ENCODE measurements around the gene PCDHGC3. TPM values are rescaled to one million over a fixed set of nuclear protein-coding genes. Genes with fewer than 3 reads are reported as not detected.

PCDHGC3 gene
- total RNA-seq, 1 experiment from 2014 or later, result 17.3 TPM

GRCh38 chr5:141508440-141508797, 32.7 kb downstream of the PCDHGC3 start:
- BruUV-seq (replicated peaks), result no TSS peak
- Mint-ChIP-seq H3K36me3 (ENCODE audit: insufficient read depth, unreplicated experiment) (peaks cover 22% of the 10 kb centered on the region), H3K9me3 (ENCODE audit: unreplicated experiment) (no peaks in the 10 kb centered on the region), H3K27ac (ENCODE audit: low read depth, unreplicated experiment) (peak overlapping the region; percentile 88), H3K4me1 (ENCODE audit: insufficient read depth, unreplicated experiment) (peaks cover 34% of the 10 kb centered on the region), H3K27me3 (ENCODE audit: insufficient read depth, unreplicated experiment) (no peaks in the 10 kb centered on the region), H3K4me3 (ENCODE audit: unreplicated experiment) (peak overlapping the region; percentile 71)
- intact Hi-C loops (cut with micrococcal nuclease), result no loop called here
- ChIA-PET POLR2A (interaction anchor here (0.6 to 3.5 kb wide), 9 partner anchors 13 to 52 kb away, joined by 3 to 25 read pairs (median 3); partner anchors contain the start of genes PCDHGC3, PCDHGC4 and PCDHGC5), CTCF (interaction anchor here (0.7 to 11.5 kb wide), 13 partner anchors 16 to 188 kb away, joined by 3 to 191 read pairs (median 3); partner anchors contain the start of genes PCDHGA10, PCDHGB7, PCDHGC5 and TAF7)
- no peak for DNase-seq (ENCODE audit: unreplicated experiment)
- TF ChIP-seq, protein P1, sequence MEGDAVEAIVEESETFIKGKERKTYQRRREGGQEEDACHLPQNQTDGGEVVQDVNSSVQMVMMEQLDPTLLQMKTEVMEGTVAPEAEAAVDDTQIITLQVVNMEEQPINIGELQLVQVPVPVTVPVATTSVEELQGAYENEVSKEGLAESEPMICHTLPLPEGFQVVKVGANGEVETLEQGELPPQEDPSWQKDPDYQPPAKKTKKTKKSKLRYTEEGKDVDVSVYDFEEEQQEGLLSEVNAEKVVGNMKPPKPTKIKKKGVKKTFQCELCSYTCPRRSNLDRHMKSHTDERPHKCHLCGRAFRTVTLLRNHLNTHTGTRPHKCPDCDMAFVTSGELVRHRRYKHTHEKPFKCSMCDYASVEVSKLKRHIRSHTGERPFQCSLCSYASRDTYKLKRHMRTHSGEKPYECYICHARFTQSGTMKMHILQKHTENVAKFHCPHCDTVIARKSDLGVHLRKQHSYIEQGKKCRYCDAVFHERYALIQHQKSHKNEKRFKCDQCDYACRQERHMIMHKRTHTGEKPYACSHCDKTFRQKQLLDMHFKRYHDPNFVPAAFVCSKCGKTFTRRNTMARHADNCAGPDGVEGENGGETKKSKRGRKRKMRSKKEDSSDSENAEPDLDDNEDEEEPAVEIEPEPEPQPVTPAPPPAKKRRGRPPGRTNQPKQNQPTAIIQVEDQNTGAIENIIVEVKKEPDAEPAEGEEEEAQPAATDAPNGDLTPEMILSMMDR (IDR thresholded peaks at IDR 0.05; ENCODE audit: unreplicated experiment), result no peak

GRCh38 chr5:141508798-141509611, 33.2 kb downstream of the PCDHGC3 start:
- Mint-ChIP-seq H3K4me1 (ENCODE audit: insufficient read depth, unreplicated experiment) (peaks cover 40% of the 10 kb centered on the region), H3K4me3 (ENCODE audit: unreplicated experiment) (peak overlapping the region; percentile 71)
- TF ChIP-seq, protein P1 (IDR thresholded peaks at IDR 0.05; ENCODE audit: unreplicated experiment), result no peak

GRCh38 chr5:141510160-141510559, 34.4 kb downstream of the PCDHGC3 start:
- Mint-ChIP-seq H3K27me3 (ENCODE audit: insufficient read depth, unreplicated experiment) (no peaks in the 10 kb centered on the region), H3K4me3 (ENCODE audit: unreplicated experiment) (no peak overlapping the region), H3K4me1 (ENCODE audit: insufficient read depth, unreplicated experiment) (peaks cover 52% of the 10 kb centered on the region), H3K9me3 (ENCODE audit: unreplicated experiment) (no peaks in the 10 kb centered on the region), H3K27ac (ENCODE audit: low read depth, unreplicated experiment) (peak overlapping the region; percentile 88), H3K36me3 (ENCODE audit: insufficient read depth, unreplicated experiment) (peaks cover 39% of the 10 kb centered on the region)
- POLR2A ChIA-PET, result interaction anchor here (1.7 to 3.5 kb wide), 3 partner anchors 11 to 34 kb away, joined by 7 to 25 read pairs (median 11); partner anchors contain the start of genes PCDHGC3 and PCDHGC5
- TF ChIP-seq, protein P1 (IDR thresholded peaks at IDR 0.05; ENCODE audit: unreplicated experiment), result no peak
- CTCF ChIA-PET, result interaction anchor here (0.6 to 11.5 kb wide), 11 partner anchors 12 to 287 kb away, joined by 3 to 191 read pairs (median 6); partner anchors contain the start of genes PCDHB14, PCDHGA7, PCDHGC3 and PCDHGC4
- no TSS peak for BruUV-seq (replicated peaks)
- intact Hi-C loops (cut with micrococcal nuclease), result no loop called here
- DNase-seq (ENCODE audit: unreplicated experiment), result no peak

More at GRCh38 chr5:141508798-141509611, 33.2 kb downstream of the PCDHGC3 start:
- ChIA-PET POLR2A (interaction anchor here (0.6 to 3.5 kb wide), 12 partner anchors 12 to 96 kb away, joined by 3 to 25 read pairs (median 3); partner anchors contain the start of genes PCDHGA10, PCDHGC3, PCDHGC4 and PCDHGC5), CTCF (interaction anchor here (0.6 to 11.5 kb wide), 20 partner anchors 11 to 1083 kb away, joined by 3 to 191 read pairs (median 4); partner anchors contain the start of genes PCDHB14, PCDHGA10, PCDHGB7 and PCDHGC3)
- peaks cover 28% of the 10 kb centered on the region for H3K36me3 Mint-ChIP-seq (ENCODE audit: insufficient read depth, unreplicated experiment)
- H3K9me3 Mint-ChIP-seq (ENCODE audit: unreplicated experiment), result no peaks in the 10 kb centered on the region
- BruUV-seq (replicated peaks), result TSS peak; percentile 17
- DNase-seq (ENCODE audit: unreplicated experiment), result peak; percentile 98
- intact Hi-C loops (cut with micrococcal nuclease), result loop anchor here (1.0 kb wide), 3 partner anchors 12 to 48 kb away; partner anchors contain the start of gene PCDHGC3
- H3K27ac Mint-ChIP-seq (ENCODE audit: low read depth, unreplicated experiment), result peak overlapping the region; percentile 88
- no peaks in the 10 kb centered on the region for H3K27me3 Mint-ChIP-seq (ENCODE audit: insufficient read depth, unreplicated experiment)

Measured in MCF 10A (cell line).